NT2/D1 (cell line): ENCODE results near the gene SMPD3.

Experiments
- DNase-seq: peaks from one replicate; pipeline ENCODE4 v3.0.0-alpha.2; 2011; ENCODE audit warnings: low read depth, low spot score
- H3K27me3 ChIP-seq: 2 replicates; pipeline ENCODE4 v1.6.0; 2011; ENCODE audit warnings: mild to moderate bottlenecking; ENCODE audit not compliant: insufficient read length, insufficient read depth
- H3K36me3 ChIP-seq: 2 replicates; pipeline ENCODE4 v1.6.1; 2011; ENCODE audit warnings: mild to moderate bottlenecking, low read length, mixed read lengths; ENCODE audit not compliant: insufficient read depth, insufficient read length
- H3K4me1 ChIP-seq: 2 replicates; pipeline ENCODE4 v1.5.1; 2011; ENCODE audit not compliant: insufficient read depth, insufficient read length
- H3K4me3 ChIP-seq: 2 replicates; pipeline ENCODE4 v1.5.1; 2011; ENCODE audit warnings: low read depth; ENCODE audit not compliant: insufficient read length
- H3K9ac ChIP-seq: 2 replicates; pipeline ENCODE4 v1.6.0; 2011; ENCODE audit warnings: low read depth; ENCODE audit not compliant: insufficient read length
- H3K9me3 ChIP-seq: 2 replicates; pipeline ENCODE4 v1.5.1; 2011; ENCODE audit warnings: mild to moderate bottlenecking, low read length; ENCODE audit not compliant: insufficient read depth
- SUZ12 ChIP-seq: IDR thresholded peaks from 2 replicates; pipeline ENCODE4 v1.6.1; 2011; ENCODE audit not compliant: insufficient read length, insufficient read depth; ENCODE audit errors: extremely low read depth
- YY1 ChIP-seq: IDR thresholded peaks from 2 replicates; pipeline ENCODE4 v1.6.1; 2011; ENCODE audit not compliant: insufficient read length, insufficient read depth
- ZNF274 ChIP-seq: IDR thresholded peaks from 2 replicates; pipeline ENCODE4 v1.6.1; 2011; ENCODE audit warnings: mild to moderate bottlenecking, low read depth, low read length

Gene SMPD3

GRCh38 chr16:68351991-68352431 lies 96.3 kb downstream of the SMPD3 start:
- TF ChIP-seq ZNF274, result no peak
- no peak for TF ChIP-seq SUZ12
- no peak for TF ChIP-seq YY1
- Histone ChIP-seq H3K4me1 (peaks cover 3% of the 10 kb centered on the region), H3K27me3 (no peaks in the 10 kb centered on the region), H3K9ac (no peak overlapping the region), H3K36me3 (peaks cover 98% of the 10 kb centered on the region), H3K9me3 (no peaks in the 10 kb centered on the region), H3K4me3 (no peak overlapping the region)
- no peak for DNase-seq

GRCh38 chr16:68351463-68351862 lies 96.8 kb downstream of the SMPD3 start:
- peaks cover 98% of the 10 kb centered on the region for H3K36me3 ChIP-seq
- no peak overlapping the region for H3K4me3 ChIP-seq
- no peak overlapping the region for H3K9ac ChIP-seq
- H3K9me3 ChIP-seq, result no peaks in the 10 kb centered on the region
- H3K27me3 ChIP-seq, result no peaks in the 10 kb centered on the region
- H3K4me1 ChIP-seq, result peaks cover 3% of the 10 kb centered on the region
- no peak for DNase-seq
- no peak for TF ChIP-seq YY1
- TF ChIP-seq SUZ12, result no peak
- TF ChIP-seq ZNF274, result no peak

- no peak overlapping the region for H3K9ac ChIP-seq
- no peak overlapping the region for H3K4me3 ChIP-seq
- H3K27me3 ChIP-seq, result no peaks in the 10 kb centered on the region
- peaks cover 3% of the 10 kb centered on the region for H3K4me1 ChIP-seq
- DNase-seq, result no peak
- TF ChIP-seq YY1, result no peak
- TF ChIP-seq SUZ12, result no peak
- no peaks in the 10 kb centered on the region for H3K9me3 ChIP-seq
- H3K36me3 ChIP-seq, result peaks cover 98% of the 10 kb centered on the region
Observed at GRCh38 chr16:68350813-68351350, 97.4 kb downstream of the SMPD3 start.

- Histone ChIP-seq H3K27me3 (no peaks in the 10 kb centered on the region), H3K9ac (no peak overlapping the region), H3K4me1 (peaks cover 4% of the 10 kb centered on the region), H3K9me3 (no peaks in the 10 kb centered on the region), H3K36me3 (peaks cover 97% of the 10 kb centered on the region), H3K4me3 (no peak overlapping the region)
- TF ChIP-seq ZNF274 (no peak), SUZ12 (no peak), YY1 (no peak)
- no peak for DNase-seq
Observed at GRCh38 chr16:68349838-68350410, 98.4 kb downstream of the SMPD3 start.

- Histone ChIP-seq H3K9ac (no peak overlapping the region), H3K27me3 (no peaks in the 10 kb centered on the region), H3K9me3 (no peaks in the 10 kb centered on the region), H3K36me3 (peaks cover 93% of the 10 kb centered on the region), H3K4me3 (no peak overlapping the region), H3K4me1 (peaks cover 4% of the 10 kb centered on the region)
- TF ChIP-seq YY1 (no peak), SUZ12 (no peak), ZNF274 (no peak)
- no peak for DNase-seq
Observed at GRCh38 chr16:68348639-68349445, 99.5 kb downstream of the SMPD3 start.

- Histone ChIP-seq H3K9ac (no peak overlapping the region), H3K4me1 (peaks cover 5% of the 10 kb centered on the region)
Observed at GRCh38 chr16:68347605-68348004, 100.7 kb downstream of the SMPD3 start.

GRCh38 chr16:68346892-68347480 lies 101.3 kb downstream of the SMPD3 start:
- peaks cover 9% of the 10 kb centered on the region for H3K4me1 ChIP-seq
- H3K4me3 ChIP-seq, result no peak overlapping the region
- no peak for DNase-seq
- H3K9ac ChIP-seq, result no peak overlapping the region
- H3K9me3 ChIP-seq, result no peaks in the 10 kb centered on the region
- TF ChIP-seq SUZ12 (no peak), YY1 (no peak), ZNF274 (no peak)
- no peaks in the 10 kb centered on the region for H3K27me3 ChIP-seq
- H3K36me3 ChIP-seq, result peaks cover 90% of the 10 kb centered on the region

More at GRCh38 chr16:68347605-68348004, 100.7 kb downstream of the SMPD3 start:
- Histone ChIP-seq H3K4me3 (no peak overlapping the region), H3K27me3 (no peaks in the 10 kb centered on the region), H3K36me3 (peaks cover 91% of the 10 kb centered on the region), H3K9me3 (no peaks in the 10 kb centered on the region)
- no peak for DNase-seq
- TF ChIP-seq YY1 (no peak), SUZ12 (no peak), ZNF274 (no peak)
